Mesenchymal stem cell (in vitro differentiated cells and primary cell): Measurements from ENCODE around the gene TPM3.
A peak's percentile ranks its signal among the peaks of the same experiment; 100 is the strongest.

Experiments
- DNase-seq: peaks from one replicate; pipeline ENCODE4 v3.0.0-alpha.2; 2013
- H2AFZ ChIP-seq: one replicate; pipeline ENCODE4 v1.6.1; 2013; ENCODE audit warnings: low read depth, mild to moderate bottlenecking, control low read depth, inconsistent platforms, low read length, moderate library complexity
- H2AK5ac ChIP-seq: 2 replicates; pipeline ENCODE4 v1.6.1; 2013; ENCODE audit warnings: low read length, moderate library complexity, mild to moderate bottlenecking, inconsistent platforms; ENCODE audit not compliant: severe bottlenecking
- H2BK120ac ChIP-seq: one replicate; pipeline ENCODE4 v1.6.1; 2013; ENCODE audit warnings: low read depth, mild to moderate bottlenecking, inconsistent platforms, low read length, moderate library complexity
- H2BK12ac ChIP-seq, 2 experiments: one replicate each; pipeline ENCODE4 v1.6.1; 2013; ENCODE audit warnings: inconsistent platforms in 2 of 2, low read length in 2 of 2, mild to moderate bottlenecking in 2 of 2, moderate library complexity in 2 of 2, control low read depth in 1 of 2
- H2BK15ac ChIP-seq: one replicate; pipeline ENCODE4 v1.6.1; 2013; ENCODE audit warnings: mild to moderate bottlenecking, low read depth, inconsistent platforms; ENCODE audit not compliant: poor library complexity, severe bottlenecking
- H2BK5ac ChIP-seq: 2 replicates; pipeline ENCODE4 v1.6.1; 2013; ENCODE audit warnings: low read depth, mild to moderate bottlenecking, low read length, control low read depth, inconsistent platforms; ENCODE audit not compliant: poor library complexity, severe bottlenecking
- H3K14ac ChIP-seq, 2 experiments: one replicate each; pipeline ENCODE4 v1.6.1; 2013; ENCODE audit warnings: inconsistent platforms in 2 of 2, low read length in 2 of 2, control low read depth in 1 of 2, mild to moderate bottlenecking in 1 of 2, moderate library complexity in 1 of 2
- H3K18ac ChIP-seq, 2 experiments: one replicate each; pipeline ENCODE4 v1.6.1; 2013; ENCODE audit warnings: inconsistent platforms in 2 of 2, low read length in 2 of 2, control low read depth in 1 of 2, low read depth in 1 of 2, mild to moderate bottlenecking in 1 of 2
- H3K23ac ChIP-seq, 2 experiments: one replicate each; pipeline ENCODE4 v1.6.1; 2013; ENCODE audit warnings: inconsistent platforms in 2 of 2, low read length in 2 of 2, mild to moderate bottlenecking in 2 of 2, moderate library complexity in 2 of 2, control low read depth in 1 of 2
- H3K27ac ChIP-seq: 2 replicates; pipeline ENCODE4 v1.5.1; 2013; ENCODE audit warnings: mild to moderate bottlenecking, moderate library complexity, low read length, control low read depth, inconsistent platforms; ENCODE audit not compliant: poor library complexity, severe bottlenecking
- H3K27me3 ChIP-seq, 2 experiments: 2 replicates each; pipeline versions ENCODE4 v1.6.1 to v1.7.0; 2013; ENCODE audit warnings: low read length in 2 of 2, mild to moderate bottlenecking in 2 of 2, moderate library complexity in 2 of 2, control low read depth in 1 of 2, inconsistent platforms in 1 of 2; ENCODE audit not compliant: control insufficient read depth in 1 of 2, insufficient read depth in 1 of 2
- H3K36me3 ChIP-seq, 2 experiments: 2 replicates each; pipeline versions ENCODE4 v1.6.1 to v1.7.0; 2013; ENCODE audit warnings: low read length in 2 of 2, control low read depth in 1 of 2, inconsistent platforms in 1 of 2, low read depth in 1 of 2, mild to moderate bottlenecking in 1 of 2; ENCODE audit not compliant: insufficient read depth in 2 of 2, control insufficient read depth in 1 of 2
- H3K4ac ChIP-seq, 2 experiments: one replicate each; pipeline ENCODE4 v1.6.1; 2013; ENCODE audit warnings: inconsistent platforms in 2 of 2, low read length in 2 of 2, mild to moderate bottlenecking in 2 of 2, moderate library complexity in 2 of 2, control low read depth in 1 of 2, low read depth in 1 of 2
- H3K4me1 ChIP-seq: 2 replicates; pipeline ENCODE4 v1.6.1; 2013; ENCODE audit warnings: low read depth, low read length, control low read depth; ENCODE audit not compliant: control insufficient read depth, insufficient read depth
- H3K4me2 ChIP-seq: 2 replicates; pipeline ENCODE4 v1.6.1; 2013; ENCODE audit warnings: low read length, mild to moderate bottlenecking, inconsistent platforms; ENCODE audit not compliant: poor library complexity, severe bottlenecking
- H3K4me3 ChIP-seq, 2 experiments: 2 replicates each; pipeline versions ENCODE4 v1.5.1 to v1.7.0; 2013; ENCODE audit warnings: low read length in 2 of 2, mild to moderate bottlenecking in 2 of 2, control low read depth in 1 of 2, low read depth in 1 of 2; ENCODE audit not compliant: insufficient read depth in 1 of 2
- H3K79me1 ChIP-seq: replicated peaks from 2 replicates; pipeline ENCODE4 v1.6.1; 2013; ENCODE audit warnings: mild to moderate bottlenecking, control low read depth, low read length, inconsistent platforms; ENCODE audit not compliant: poor library complexity, severe bottlenecking
- H3K9ac ChIP-seq: 2 replicates; pipeline ENCODE4 v1.7.0; 2013; ENCODE audit warnings: mild to moderate bottlenecking, low read length, moderate library complexity
- H3K9me3 ChIP-seq: 2 replicates; pipeline ENCODE4 v1.7.0; 2013; ENCODE audit warnings: mild to moderate bottlenecking, low read length; ENCODE audit not compliant: control insufficient read depth
- H4K8ac ChIP-seq: one replicate; pipeline ENCODE4 v1.6.1; 2013; ENCODE audit warnings: inconsistent platforms, mild to moderate bottlenecking, low read length, moderate library complexity
- H4K91ac ChIP-seq: one replicate; pipeline ENCODE4 v1.6.1; 2013; ENCODE audit warnings: mild to moderate bottlenecking, low read length, inconsistent platforms
- WGBS: methylation state at CpG from one replicate; pipeline ENCODE4 v1.1.7; 2013; ENCODE audit warnings: mixed read lengths; 5-methylcytosine and 5-hydroxymethylcytosine counted together

The TPM3 gene

DNA sequence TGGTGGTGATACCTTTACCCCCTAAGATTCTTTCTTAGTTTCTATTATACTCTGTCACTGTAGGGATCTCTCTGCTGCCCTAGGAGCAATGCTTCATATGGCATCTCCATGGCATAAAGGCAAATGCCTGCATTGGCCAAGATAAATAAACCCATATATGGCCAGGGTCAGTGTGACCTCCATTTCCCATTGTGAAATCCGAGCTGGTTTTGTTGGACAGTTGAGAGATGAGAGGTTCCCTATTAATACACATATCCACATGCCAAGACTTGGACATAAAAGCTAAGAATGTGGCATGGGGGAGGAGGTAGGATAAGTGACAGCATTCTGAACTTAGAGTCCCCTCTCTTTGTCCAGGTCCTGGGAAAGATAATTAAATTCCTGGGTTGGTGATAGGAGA lies 1.4 kb downstream of the TPM3 start:
- Histone ChIP-seq H4K91ac (no peak overlapping the region), H3K4ac (no peak overlapping the region), H4K8ac (no peak overlapping the region), H3K9me3 (no peaks in the 10 kb centered on the region), H3K14ac (no peak overlapping the region), H2BK12ac (no peak overlapping the region), H3K79me1 (no peaks in the 10 kb centered on the region), H3K18ac (no peak overlapping the region), H2BK5ac (no peak overlapping the region), H2BK120ac (no peak overlapping the region), H3K9ac (no peak overlapping the region), H2BK15ac (no peak overlapping the region), H3K4me2 (no peak overlapping the region), H3K4me3 (no peak overlapping the region), H3K23ac (no peak overlapping the region), H3K36me3 (no peaks in the 10 kb centered on the region), H3K27me3 (peaks cover 35 to 54% of the 10 kb centered on the region in 2 experiments), H3K27ac (no peak overlapping the region), H3K4me1 (no peaks in the 10 kb centered on the region), H2AK5ac (no peak overlapping the region), H2AFZ (no peak overlapping the region)
- WGBS = no CpG with 5 or more reads among the region's 1 CpG
- peak; percentile 45 for DNase-seq

DNA sequence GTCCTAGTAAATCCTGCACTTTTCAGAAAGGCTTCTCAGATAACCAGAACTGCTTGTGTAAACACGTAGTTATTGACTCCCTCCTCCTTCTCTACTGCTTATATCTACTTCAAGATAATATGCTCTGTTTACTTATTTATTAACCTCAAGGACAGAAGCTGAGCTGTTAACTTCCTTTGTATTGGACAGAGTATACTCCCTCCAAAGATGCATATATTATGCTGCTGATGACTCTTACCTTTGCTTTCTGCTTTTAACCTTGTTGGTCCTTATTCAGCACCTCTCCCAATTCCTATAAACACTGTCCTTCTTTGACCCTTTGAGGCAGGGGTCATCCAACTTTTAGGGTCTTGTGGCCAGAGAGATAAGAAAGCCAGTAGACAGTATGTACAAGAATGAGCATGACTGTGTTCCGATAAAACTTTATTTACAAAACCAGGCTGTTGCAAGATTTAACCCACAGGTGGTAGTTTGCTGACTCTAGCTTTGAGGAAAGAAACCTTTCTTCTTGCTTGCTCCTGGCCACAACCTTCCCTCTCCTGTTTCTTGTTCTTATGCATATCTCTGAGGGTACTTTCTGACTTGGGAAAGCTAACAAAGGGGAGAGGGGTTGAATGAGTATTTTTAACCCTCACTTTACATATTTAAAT lies 4.9 kb downstream of the TPM3 start:
- 20% methylated on average over 1 of the region's 2 CpGs for WGBS

DNA sequence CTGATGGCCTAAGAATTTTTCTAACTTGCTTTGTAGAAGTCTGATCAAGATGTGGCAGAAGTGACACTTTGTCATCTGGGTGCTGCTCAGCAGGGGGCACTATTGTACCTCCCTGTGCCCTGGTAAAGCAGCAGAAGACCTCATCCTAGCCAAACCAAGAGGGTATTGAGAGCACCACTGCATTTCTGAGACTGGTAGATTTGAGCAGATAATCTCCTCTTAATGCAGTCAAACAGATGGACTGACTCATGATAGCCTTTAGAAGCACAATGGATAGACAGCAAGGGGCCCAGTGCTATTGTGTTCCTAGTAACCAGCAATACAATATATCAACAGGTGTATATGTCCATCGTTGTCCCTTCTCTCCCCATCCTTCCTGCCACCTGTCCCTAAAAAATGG lies 5.7 kb downstream of the TPM3 start:
- 59% methylated on average over 1 of the region's 1 CpG for WGBS

More for the DNA sequence above, 4.9 kb downstream of the TPM3 start:
- Histone ChIP-seq H3K79me1 (no peaks in the 10 kb centered on the region), H3K9ac (no peak overlapping the region), H2BK15ac (no peak overlapping the region), H3K4me3 (no peak overlapping the region), H3K18ac (no peak overlapping the region), H2AFZ (no peak overlapping the region), H4K8ac (no peak overlapping the region), H3K23ac (no peak overlapping the region), H2BK5ac (no peak overlapping the region), H3K36me3 (no peaks in the 10 kb centered on the region), H3K9me3 (no peaks in the 10 kb centered on the region), H2AK5ac (no peak overlapping the region), H3K14ac (no peak overlapping the region), H4K91ac (no peak overlapping the region), H3K4ac (no peak overlapping the region), H3K4me1 (peaks cover 2% of the 10 kb centered on the region), H3K27ac (no peak overlapping the region), H2BK12ac (no peak overlapping the region), H3K4me2 (no peak overlapping the region), H3K27me3 (peaks cover 11 to 19% of the 10 kb centered on the region in 2 experiments), H2BK120ac (no peak overlapping the region)
- no peak for DNase-seq

DNA sequence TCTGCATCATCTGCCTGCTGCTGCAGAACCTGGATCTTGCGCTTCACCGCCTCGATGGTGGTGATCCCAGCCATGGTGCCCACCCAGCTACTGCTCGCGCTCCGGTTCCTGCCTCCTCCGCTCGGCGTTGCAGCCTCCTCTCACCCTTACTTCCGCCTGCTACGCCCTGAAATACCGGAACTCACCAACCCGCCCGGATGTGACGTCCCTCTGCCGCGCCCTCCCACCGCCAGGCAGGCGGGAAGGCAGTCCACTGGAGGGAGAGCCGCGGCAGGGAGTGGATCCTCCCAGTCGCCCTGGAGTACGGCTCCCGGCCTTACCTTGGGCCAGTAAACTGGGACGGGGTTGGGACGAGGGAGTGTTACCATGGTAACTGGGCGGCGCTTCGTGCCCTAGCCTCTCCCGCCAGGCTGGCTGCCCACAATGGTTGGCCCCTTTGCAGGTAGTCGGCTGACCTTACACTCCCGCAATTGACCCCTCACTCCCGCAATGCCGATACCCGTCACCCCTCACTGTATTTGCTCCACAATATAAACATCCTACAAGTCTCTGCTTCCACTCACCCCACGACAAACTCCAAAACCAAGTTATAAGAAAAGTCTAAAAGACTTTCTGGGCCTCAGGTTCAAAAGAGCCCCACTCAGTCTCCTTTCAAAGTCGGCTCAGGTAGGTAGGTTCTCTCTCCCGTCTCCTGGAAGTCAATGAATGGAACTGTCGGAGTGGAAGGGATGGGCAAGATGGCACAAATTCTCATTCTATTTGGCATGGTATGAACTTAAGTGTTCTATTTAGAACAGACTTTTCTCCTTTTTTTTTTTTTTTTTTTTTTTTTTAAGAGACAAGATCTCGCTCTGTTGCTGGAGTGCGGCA lies 8.6 kb downstream of the TPM3 start:
- H2BK120ac ChIP-seq = peak overlapping the region; percentile 64
- DNase-seq = peak; percentile 96
- H3K4me1 ChIP-seq = peaks cover 14% of the 10 kb centered on the region
- H3K27ac ChIP-seq = peak overlapping the region; percentile 75
- no peak overlapping the region for H2BK12ac ChIP-seq
- peak overlapping the region; percentile 99 for H4K91ac ChIP-seq
- H3K4me3 ChIP-seq = peak overlapping the region; percentile 90 to 95
- peak overlapping the region in 1 of 2 experiments; percentile 90 for H3K14ac ChIP-seq
- peak overlapping the region; percentile 93 for H3K9ac ChIP-seq
- no peaks in the 10 kb centered on the region for H3K9me3 ChIP-seq
- H3K79me1 ChIP-seq = no peaks in the 10 kb centered on the region
- peak overlapping the region; percentile 89 for H2AFZ ChIP-seq
- peaks cover 11 to 13% of the 10 kb centered on the region in 2 experiments for H3K36me3 ChIP-seq
- peaks cover 3 to 8% of the 10 kb centered on the region in 2 experiments for H3K27me3 ChIP-seq
- no peak overlapping the region for H2AK5ac ChIP-seq
- H3K4ac ChIP-seq = peak overlapping the region; percentile 89 to 95
- peak overlapping the region; percentile 99 for H4K8ac ChIP-seq
- no peak overlapping the region for H2BK5ac ChIP-seq
- peak overlapping the region; percentile 91 to 97 for H3K18ac ChIP-seq
- H3K4me2 ChIP-seq = peak overlapping the region; percentile 88
- peak overlapping the region in 1 of 2 experiments; percentile 18 for H3K23ac ChIP-seq
- no peak overlapping the region for H2BK15ac ChIP-seq
- 5% methylated on average over 40 of the region's 41 CpGs for WGBS

More for the DNA sequence above, 5.7 kb downstream of the TPM3 start:
- Histone ChIP-seq H3K9me3 (no peaks in the 10 kb centered on the region), H3K18ac (no peak overlapping the region), H4K8ac (no peak overlapping the region), H3K27me3 (peaks cover 3 to 11% of the 10 kb centered on the region in 2 experiments), H2BK12ac (no peak overlapping the region), H3K23ac (no peak overlapping the region), H3K4me2 (no peak overlapping the region), H3K4ac (no peak overlapping the region), H3K4me1 (peaks cover 2% of the 10 kb centered on the region), H3K36me3 (no peaks in the 10 kb centered on the region), H2AFZ (no peak overlapping the region), H2BK5ac (no peak overlapping the region), H2BK120ac (no peak overlapping the region), H2AK5ac (no peak overlapping the region), H3K9ac (no peak overlapping the region), H3K27ac (no peak overlapping the region), H3K14ac (no peak overlapping the region), H3K79me1 (no peaks in the 10 kb centered on the region), H4K91ac (no peak overlapping the region), H2BK15ac (peak overlapping the region; percentile 80), H3K4me3 (no peak overlapping the region)
- DNase-seq = peak; percentile 37
